K562 (cell line): ENCODE data around the gene NR1D1. TPM values are rescaled to one million over a fixed set of nuclear protein-coding genes. Genes with fewer than 3 reads are reported as not detected.

Source experiments
- ARID2 ChIP-seq: fragments of 450-650 bp; IDR thresholded peaks from 2 replicates; pipeline ENCODE4 v1.6.1; 2017; ENCODE audit warnings: antibody characterized with exemption, mild to moderate bottlenecking
- DNMT1 ChIP-seq: fragments of 450-650 bp; IDR thresholded peaks from 2 replicates; pipeline ENCODE4 v1.6.1; 2016; ENCODE audit warnings: antibody characterized with exemption, mild to moderate bottlenecking
- E2F5 ChIP-seq: sonication (generic); formaldehyde crosslinking; IDR thresholded peaks from 2 replicates; pipeline ENCODE4 v1.8.0; 2022; ENCODE audit warnings: mild to moderate bottlenecking, missing genetic modification reagents
- ELF1 ChIP-seq: fragments of 200-800 bp; sonication (Bioruptor generic); IDR thresholded peaks from 2 replicates; pipeline ENCODE4 v1.6.1; 2016; ENCODE audit warnings: missing genetic modification characterization, missing compliant biosample characterization
- EP300 ChIP-seq: IDR thresholded peaks from 2 replicates; pipeline ENCODE4 v1.6.1; 2012; ENCODE audit warnings: low read length, improper control_type of control experiment
- FOXM1 ChIP-seq, 2 experiments: fragments of 450-650 bp in 1 of 2; sonication (generic) in 1 of 2; formaldehyde crosslinking in 1 of 2; IDR thresholded peaks; 2 replicates each; pipeline versions ENCODE4 v1.6.1 to v1.9.0; 2017 to 2022; ENCODE audit warnings: low read depth in 2 of 2, mild to moderate bottlenecking in 2 of 2, missing genetic modification reagents in 1 of 2, moderate library complexity in 1 of 2
- HDGF ChIP-seq: fragments of 450-650 bp; IDR thresholded peaks from 2 replicates; pipeline ENCODE4 v1.6.1; 2016
- HLTF ChIP-seq: fragments of 450-650 bp; IDR thresholded peaks from 2 replicates; pipeline ENCODE4 v1.6.1; 2016
- HNRNPLL ChIP-seq: fragments of 200-400 bp; formaldehyde crosslinking; IDR thresholded peaks from 2 replicates; pipeline ENCODE4 v1.6.1; 2017; ENCODE audit warnings: low read length, low read depth, mild to moderate bottlenecking; ENCODE audit not compliant: poor library complexity, severe bottlenecking
- JUND ChIP-seq, 2 experiments: IDR thresholded peaks; 2 replicates in 1 of 2; 3 replicates in 1 of 2; pipeline ENCODE4 v1.6.1; 2011; ENCODE audit warnings: borderline replicate concordance in 2 of 2, low read depth in 2 of 2, low read length in 2 of 2, improper control_type of control experiment in 1 of 2, missing biosample characterization in 1 of 2, missing genetic modification characterization in 1 of 2, missing genetic modification reagents in 1 of 2
- KLF13 ChIP-seq: fragments of 450-650 bp; IDR thresholded peaks from 2 replicates; pipeline ENCODE4 v1.6.1; 2016; ENCODE audit warnings: missing genetic modification characterization, low read depth, mild to moderate bottlenecking, missing compliant biosample characterization, moderate library complexity, borderline replicate concordance
- LCOR ChIP-seq: sonication (generic); formaldehyde crosslinking; IDR thresholded peaks from 2 replicates; pipeline ENCODE4 v1.8.0; 2022; ENCODE audit warnings: mild to moderate bottlenecking, missing genetic modification reagents
- NFIC ChIP-seq: fragments of 450-650 bp; IDR thresholded peaks from 2 replicates; pipeline ENCODE4 v1.6.1; 2017; ENCODE audit warnings: mild to moderate bottlenecking, inconsistent platforms
- NFYB ChIP-seq: IDR thresholded peaks from 2 replicates; pipeline ENCODE4 v1.6.1; 2011; ENCODE audit warnings: mild to moderate bottlenecking, moderate library complexity; ENCODE audit not compliant: insufficient read length; ENCODE audit errors: extremely low read depth
- RBM17 ChIP-seq: fragments of 200-400 bp; formaldehyde crosslinking; IDR thresholded peaks from 2 replicates; pipeline ENCODE4 v1.6.1; 2017; ENCODE audit warnings: low read depth, mild to moderate bottlenecking, low read length, borderline replicate concordance
- SIRT6 ChIP-seq: IDR thresholded peaks from one replicate; pipeline ENCODE4 v1.6.1; 2012; ENCODE audit warnings: low read depth, mild to moderate bottlenecking, control low read depth, inconsistent platforms, low read length, moderate library complexity
- SP2 ChIP-seq: IDR thresholded peaks from 2 replicates; pipeline ENCODE4 v1.6.1; 2011; ENCODE audit warnings: mild to moderate bottlenecking, low read depth, low read length, moderate library complexity; ENCODE audit not compliant: poor library complexity, severe bottlenecking; ENCODE audit errors: extremely low read depth
- SRSF7 ChIP-seq: fragments of 200-400 bp; formaldehyde crosslinking; optimal IDR thresholded peaks from 2 replicates; pipeline ENCODE3; 2017; ENCODE audit warnings: mild to moderate bottlenecking, low read depth, low read length
- TFAP4 ChIP-seq: sonication (generic); formaldehyde crosslinking; IDR thresholded peaks from 2 replicates; pipeline ENCODE4 v1.8.0; 2022; ENCODE audit warnings: missing genetic modification reagents, mild to moderate bottlenecking, moderate library complexity, borderline replicate concordance
- TRIM28 ChIP-seq: fragments of 450-650 bp; IDR thresholded peaks from 2 replicates; pipeline ENCODE4 v1.6.1; 2017
- ZBTB33 ChIP-seq: sonication (generic); formaldehyde crosslinking; IDR thresholded peaks from 2 replicates; pipeline ENCODE4 v1.8.1; 2023; ENCODE audit warnings: mild to moderate bottlenecking, missing genetic modification reagents
- ZC3H11A ChIP-seq: IDR thresholded peaks from 2 replicates; pipeline ENCODE4 v1.6.1; 2012; ENCODE audit warnings: low read depth, low read length, improper control_type of control experiment
- ZKSCAN1 ChIP-seq: fragments of 150-350 bp; IDR thresholded peaks from 2 replicates; pipeline ENCODE4 v1.6.1; 2016; ENCODE audit warnings: low read depth, low read length
- ZNF134 ChIP-seq: fragments of 250-450 bp; sonication (Bioruptor Pico); conservative IDR thresholded peaks from 2 replicates; pipeline ENCODE4 v1.4.0; 2020
- ZNF197 ChIP-seq: fragments of 200-800 bp; sonication (Bioruptor generic); IDR thresholded peaks from 2 replicates; pipeline ENCODE4 v1.6.1; 2016; ENCODE audit warnings: low read depth, missing genetic modification characterization, missing compliant biosample characterization
- ZNF316 ChIP-seq: fragments of 450-650 bp; IDR thresholded peaks from 2 replicates; pipeline ENCODE4 v1.6.1; 2016
- ZSCAN32 ChIP-seq: fragments of 450-650 bp; formaldehyde crosslinking; IDR thresholded peaks from 2 replicates; pipeline ENCODE4 v1.4.0; 2020; ENCODE audit warnings: mild to moderate bottlenecking, moderate library complexity
- polyA plus RNA-seq, 8 experiments: library from polyadenylated mRNA; depleted of rRNA in 4 of 8; stranded (reverse) in 5 of 8; unstranded in 3 of 8; fragments of >200 nt; fragmentation: Nextera tagmentation in 2 of 8; fragmentation: Illumina TruSeq in 1 of 8; extraction: Ambion mirVana in 2 of 8; extraction: Trizol in 1 of 8; gene quantifications; 2 replicates each; pipeline versions ENCODE4 v1.2.1 to v1.2.3, GENCODE V29; 2011 to 2014; ENCODE audit warnings: inconsistent platforms in 1 of 8, missing spikeins in 1 of 8
- total RNA-seq, 7 experiments: library from RNA; depleted of rRNA in 6 of 7; stranded (reverse); fragments of >200 nt in 6 of 7; fragmentation: Illumina TruSeq in 2 of 7; extraction: Trizol in 2 of 7; gene quantifications; 2 replicates each; pipeline versions ENCODE4 v1.2.1 to v1.2.3, GENCODE V29; 2011 to 2021; ENCODE audit warnings: low replicate concordance in 1 of 7

NR1D1 gene
- total and polyA plus RNA-seq, 9 of the 15 experiments (the other 6 are each of a cell fraction or from before 2014, with no cell fraction given), result 0.25 to 7.7 (median 0.65) TPM

- TF ChIP-seq E2F5 (no peak), HDGF (no peak), KLF13 (tag) (peak; percentile 95), RBM17 (no peak), JUND (IDR thresholded peaks at IDR 0.05; ENCODE audit: borderline replicate concordance, low read depth, low read length) (peak; percentile 92), JUND (tag; IDR thresholded peaks at IDR 0.05; ENCODE audit: borderline replicate concordance, low read depth, low read length) (peak; percentile 88; the same call in 2 of the 3 replicates), ZC3H11A (no peak), ZNF197 (CRISPR knock-in tag) (no peak), EP300 (peak; percentile 40), DNMT1 (no peak), NFIC (no peak), FOXM1 (IDR thresholded peaks at IDR 0.05; ENCODE audit: low read depth) (no peak), FOXM1 (CRISPR knock-in tag; IDR thresholded peaks at IDR 0.05; ENCODE audit: low read depth) (no peak), ZBTB33 (CRISPR knock-in tag) (no peak), ZKSCAN1 (peak; percentile 45; the same call in 1 of the 2 replicates), LCOR (CRISPR knock-in tag) (no peak), ZSCAN32 (no peak), ELF1 (tag) (no peak), ARID2 (no peak), ZNF134 (no peak), ZNF316 (peak; percentile 48; the same call in 1 of the 2 replicates), SRSF7 (no peak), TFAP4 (CRISPR knock-in tag) (peak; percentile 85), TRIM28 (no peak), SP2 (no peak), NFYB (no peak), HLTF (no peak), HNRNPLL (peak; percentile 43), SIRT6 (no peak)
These were observed 429 bp upstream of the NR1D1 start (continued) for GRCh38 chr17:40100669-40101366.
